ENCODE measurements around the gene PSMB4.
A peak's percentile ranks its signal among the peaks of the same experiment; 100 is the strongest.
"Not testable (repeated sequence)": the region's sequence is repeated elsewhere in the genome, so short reads cannot be mapped to it uniquely, and the experiment has no call there.

The PSMB4 gene

GRCh38 chr1:151399324-151400171 is at the start of gene PSMB4:
TSS of gene PSMB4 (plus strand) at chr1:151399573. CDS start at chr1:151399588, 15 bp downstream.
- peak; percentile 97 for DNase-seq

GRCh38 chr1:151350323-151350722 is 49.0 kb upstream of the PSMB4 start:
- DNase-seq = not testable (repeated sequence)

- no peak for DNase-seq
Measured at GRCh38 chr1:151352021-151352718, 47.2 kb upstream of the PSMB4 start.

- DNase-seq = no peak
Measured at GRCh38 chr1:151356696-151357095, 42.7 kb upstream of the PSMB4 start.

- no peak for DNase-seq
Measured at GRCh38 chr1:151361883-151362282, 37.5 kb upstream of the PSMB4 start.

GRCh38 chr1:151362308-151363155 is 36.8 kb upstream of the PSMB4 start:
- no peak for DNase-seq

GRCh38 chr1:151364996-151365395 is 34.4 kb upstream of the PSMB4 start:
- DNase-seq = no peak

GRCh38 chr1:151367658-151368392 is 31.5 kb upstream of the PSMB4 start:
- no peak for DNase-seq

- no peak for DNase-seq
Measured at GRCh38 chr1:151368393-151369301, 30.7 kb upstream of the PSMB4 start.

GRCh38 chr1:151369302-151369610 is 30.1 kb upstream of the PSMB4 start:
- DNase-seq = no peak

GRCh38 chr1:151369621-151370048 is 29.7 kb upstream of the PSMB4 start:
- DNase-seq = no peak

- peak; percentile 99 for DNase-seq
Measured at GRCh38 chr1:151370211-151370911, 29.0 kb upstream of the PSMB4 start.

GRCh38 chr1:151371370-151372057 is 27.9 kb upstream of the PSMB4 start:
- DNase-seq = peak; percentile 74

- no peak for DNase-seq
Measured at GRCh38 chr1:151372058-151372934, 27.1 kb upstream of the PSMB4 start, which contains the start of gene SELENBP1. TSS of gene SELENBP1 (minus strand) at chr1:151372705. CDS start at chr1:151372641, 64 bp downstream.

- no peak for DNase-seq
Measured at GRCh38 chr1:151373196-151373595, 26.2 kb upstream of the PSMB4 start.

GRCh38 chr1:151377150-151377884 is 22.1 kb upstream of the PSMB4 start:
- no peak for DNase-seq

- no peak for DNase-seq
Measured at GRCh38 chr1:151384584-151384983, 14.8 kb upstream of the PSMB4 start.

- no peak for DNase-seq
Measured at GRCh38 chr1:151386002-151386401, 13.4 kb upstream of the PSMB4 start.

Data from NCI-H1694 treated with DMSO at 0.1 percent for 48 hours (cell line).